ENCODE results near the gene TRIM62. TPM values are rescaled to one million over a fixed set of nuclear protein-coding genes. Genes with fewer than 3 reads are reported as not detected.

TRIM62 gene
- total and polyA plus RNA-seq, 7 experiments from 2014 or later = 3.6 to 24.2 (median 18.4) TPM

GRCh38 chr1:33182896-33183295 lies 1.1 kb upstream of the TRIM62 start:
- no peak overlapping the region for H3K4me3 ChIP-seq (ENCODE audit: low read length)
- ATAC-seq (no peak), DNase-seq (no peak)
- ChIA-PET CTCF (no interaction called here), POLR2A (interaction anchor here (2.6 kb wide), 1 partner anchor 55 kb away, joined by 27 read pairs; no protein-coding TSS in a partner anchor)
- H3K36me3 ChIP-seq (ENCODE audit: control insufficient read depth in 2 of 3, insufficient read depth in 3 of 3, low read length in 3 of 3) = no peaks in the 10 kb centered on the region
- Mint-ChIP-seq H3K27ac (peak overlapping the region in 3 of 9 donors; percentile 5 to 46 (median 36)), H3K27me3 (peaks cover 0 to 35% (median 10%) of the 10 kb centered on the region in 5 donors), H3K4me1 (peaks cover 22 to 32% (median 27%) of the 10 kb centered on the region in 7 donors), H3K4me3 (peak overlapping the region; percentile 73 to 95 (median 86)), H3K36me3 (peaks cover 0 to 3% (median 0%) of the 10 kb centered on the region in 5 donors), H3K9me3 (peaks cover 0 to 2% (median 0%) of the 10 kb centered on the region in 11 donors)
- intact Hi-C loops (cut with micrococcal nuclease) = loop anchor here (1.0 to 10.0 kb wide), 6 partner anchors 56 to 219 kb away; partner anchors contain the start of genes ZNF362 (in 2 of the 2), AZIN2 (in 1 of the 2) and RNF19B (in 1 of the 2)
- H3K9me3 ChIP-seq (ENCODE audit: control insufficient read depth in 2 of 3, low read length in 3 of 3) = no peaks in the 10 kb centered on the region
- H3K27me3 ChIP-seq (ENCODE audit: control insufficient read depth in 2 of 2, insufficient read depth in 2 of 2, low read length in 2 of 2) = no peaks in the 10 kb centered on the region
- peaks cover 8 to 12% of the 10 kb centered on the region in 2 donors for H3K4me1 ChIP-seq (ENCODE audit: control insufficient read depth in 2 of 2, insufficient read depth in 2 of 2, low read length in 2 of 2)
- H3K27ac ChIP-seq (ENCODE audit: low read depth, low read length) = no peak overlapping the region

DNA sequence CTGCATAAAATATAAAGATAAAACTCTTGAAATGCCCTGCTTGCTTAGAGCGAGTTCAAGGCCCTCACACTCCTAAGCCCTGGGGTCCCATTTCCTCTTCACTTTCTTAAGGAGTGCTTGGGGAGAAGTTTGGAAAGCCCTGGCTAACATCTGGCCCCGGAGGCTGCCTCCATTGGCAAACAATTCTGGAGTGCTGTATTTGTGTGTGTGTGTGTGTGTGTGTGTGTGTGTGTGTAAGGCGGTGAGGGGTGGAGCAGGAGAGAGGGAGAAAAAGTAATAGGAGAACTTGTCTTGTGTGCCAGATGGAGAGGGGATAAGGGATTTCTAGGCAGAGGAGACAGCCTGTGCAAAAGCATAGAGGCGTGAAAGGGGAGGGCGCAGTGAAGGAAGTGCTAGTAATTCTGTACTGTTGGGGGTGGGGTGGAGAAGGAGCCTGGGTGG lies 578 bp upstream of the TRIM62 start:
- Histone ChIP-seq H3K27ac (ENCODE audit: low read depth, low read length) (no peak overlapping the region), H3K4me3 (ENCODE audit: low read length) (peak overlapping the region; percentile 78), H3K36me3 (ENCODE audit: control insufficient read depth in 2 of 3, insufficient read depth in 3 of 3, low read length in 3 of 3) (no peaks in the 10 kb centered on the region), H3K27me3 (ENCODE audit: control insufficient read depth in 2 of 2, insufficient read depth in 2 of 2, low read length in 2 of 2) (no peaks in the 10 kb centered on the region), H3K9me3 (ENCODE audit: control insufficient read depth in 2 of 3, low read length in 3 of 3) (no peaks in the 10 kb centered on the region), H3K4me1 (ENCODE audit: control insufficient read depth in 2 of 2, insufficient read depth in 2 of 2, low read length in 2 of 2) (peaks cover 8 to 12% of the 10 kb centered on the region in 2 donors)
- Mint-ChIP-seq H3K4me3 (peak overlapping the region; percentile 73 to 95 (median 86)), H3K9me3 (peaks cover 0 to 2% (median 0%) of the 10 kb centered on the region in 11 donors), H3K27me3 (peaks cover 0 to 35% (median 10%) of the 10 kb centered on the region in 5 donors), H3K36me3 (peaks cover 0 to 3% (median 0%) of the 10 kb centered on the region in 5 donors), H3K4me1 (peaks cover 22 to 33% (median 29%) of the 10 kb centered on the region in 7 donors), H3K27ac (peak overlapping the region in 5 of 9 donors; percentile 5 to 62 (median 51))
- DNase-seq = no peak
- CTCF ChIA-PET = interaction anchor here (2.0 kb wide), 1 partner anchor 55 kb away, joined by 10 read pairs; no protein-coding TSS in a partner anchor
- ATAC-seq = no peak
- POLR2A ChIA-PET = interaction anchor here (0.5 to 2.6 kb wide), 4 partner anchors 8 to 169 kb away, joined by 3 to 27 read pairs (median 4); no protein-coding TSS in a partner anchor
- intact Hi-C loops (cut with micrococcal nuclease) = loop anchor here (1.0 to 10.0 kb wide), 6 partner anchors 55 to 218 kb away; partner anchors contain the start of genes ZNF362 (in 2 of the 2), AZIN2 (in 1 of the 2) and RNF19B (in 1 of the 2)

DNA sequence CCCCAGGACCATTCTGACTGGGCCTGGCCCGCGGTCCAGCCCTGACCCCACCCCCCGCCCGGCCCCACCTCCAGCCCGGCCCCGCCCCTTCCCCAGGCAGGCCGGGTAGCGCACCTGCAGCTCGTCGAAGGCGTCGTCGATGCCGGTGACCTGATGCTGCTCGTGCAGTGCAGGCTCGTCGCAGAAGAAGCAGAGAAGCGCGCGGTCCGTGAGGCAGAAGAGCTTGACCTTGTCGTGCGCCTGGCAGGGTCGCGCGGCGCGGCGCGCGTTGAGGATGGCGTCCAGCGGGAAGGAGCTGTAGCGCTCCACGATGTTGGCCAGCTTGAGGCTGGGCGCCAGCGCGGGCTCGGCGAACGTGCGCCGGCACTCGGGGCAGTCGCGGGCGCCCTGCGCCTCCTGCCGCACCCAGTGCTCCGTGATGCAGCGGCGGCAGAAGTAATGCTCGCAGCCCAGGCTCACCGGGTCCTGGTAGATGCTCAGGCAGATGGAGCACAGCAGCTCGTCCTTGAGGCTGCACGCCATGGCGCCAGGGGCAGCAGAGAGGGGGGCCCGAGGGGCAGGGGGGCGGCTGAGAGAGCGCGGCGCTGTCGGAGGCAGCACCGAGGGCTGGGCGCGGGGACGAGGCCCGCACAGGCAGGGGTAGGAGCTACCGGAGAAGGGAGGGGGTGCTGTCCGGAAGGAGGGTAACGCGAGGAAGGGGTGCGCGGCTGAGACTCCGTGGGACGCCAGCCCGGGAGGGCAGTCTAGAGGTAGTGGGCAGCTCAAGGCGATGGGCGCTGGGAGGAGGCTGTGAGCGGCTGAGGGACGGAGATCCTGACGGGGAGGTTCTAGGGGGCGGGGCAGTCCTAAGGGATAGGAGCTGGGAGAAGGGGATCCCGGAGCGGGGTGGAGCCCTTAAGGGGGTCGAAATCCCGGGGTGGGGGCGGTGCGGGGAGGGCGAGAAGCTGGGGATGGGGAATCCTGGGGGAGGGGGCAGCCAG lies 642 bp downstream of the TRIM62 start:
- peaks cover 22 to 35% (median 31%) of the 10 kb centered on the region in 7 donors for H3K4me1 Mint-ChIP-seq
- Histone ChIP-seq H3K9me3 (ENCODE audit: control insufficient read depth in 2 of 3, low read length in 3 of 3) (no peaks in the 10 kb centered on the region), H3K27me3 (ENCODE audit: control insufficient read depth in 2 of 2, insufficient read depth in 2 of 2, low read length in 2 of 2) (no peaks in the 10 kb centered on the region), H3K27ac (ENCODE audit: low read depth, low read length) (peak overlapping the region; percentile 64), H3K4me3 (ENCODE audit: low read length) (peak overlapping the region; percentile 78), H3K36me3 (ENCODE audit: control insufficient read depth in 2 of 3, insufficient read depth in 3 of 3, low read length in 3 of 3) (peaks cover 0 to 4% (median 0%) of the 10 kb centered on the region in 3 experiments), H3K4me1 (ENCODE audit: control insufficient read depth in 2 of 2, insufficient read depth in 2 of 2, low read length in 2 of 2) (peaks cover 8 to 12% of the 10 kb centered on the region in 2 donors)
- H3K4me3 Mint-ChIP-seq = peak overlapping the region; percentile 84 to 95 (median 89)
- ChIA-PET POLR2A (interaction anchor here (0.7 to 2.6 kb wide), 13 partner anchors 9 to 531 kb away, joined by 3 to 27 read pairs (median 4); partner anchors contain the start of gene RNF19B), CTCF (interaction anchor here (1.2 to 2.0 kb wide), 2 partner anchors 54 to 84 kb away, joined by 4 to 10 read pairs; no protein-coding TSS in a partner anchor)
- ATAC-seq (peak; percentile 89), DNase-seq (peak; percentile 41 to 79 (median 57))
- no peaks in the 10 kb centered on the region for H3K9me3 Mint-ChIP-seq
- peaks cover 0 to 34% (median 6%) of the 10 kb centered on the region in 5 donors for H3K27me3 Mint-ChIP-seq
- intact Hi-C loops (cut with micrococcal nuclease) = loop anchor here (1.0 to 10.0 kb wide), 7 partner anchors 54 to 530 kb away; partner anchors contain the start of genes ZNF362 (in 2 of the 2), PHC2 (in 1 of the 2), RBBP4 (in 1 of the 2) and ZBTB8OS (in 1 of the 2)
- peak overlapping the region; percentile 47 to 89 (median 79) for H3K27ac Mint-ChIP-seq
- H3K36me3 Mint-ChIP-seq = peaks cover 0 to 3% (median 0%) of the 10 kb centered on the region in 5 donors

DNA sequence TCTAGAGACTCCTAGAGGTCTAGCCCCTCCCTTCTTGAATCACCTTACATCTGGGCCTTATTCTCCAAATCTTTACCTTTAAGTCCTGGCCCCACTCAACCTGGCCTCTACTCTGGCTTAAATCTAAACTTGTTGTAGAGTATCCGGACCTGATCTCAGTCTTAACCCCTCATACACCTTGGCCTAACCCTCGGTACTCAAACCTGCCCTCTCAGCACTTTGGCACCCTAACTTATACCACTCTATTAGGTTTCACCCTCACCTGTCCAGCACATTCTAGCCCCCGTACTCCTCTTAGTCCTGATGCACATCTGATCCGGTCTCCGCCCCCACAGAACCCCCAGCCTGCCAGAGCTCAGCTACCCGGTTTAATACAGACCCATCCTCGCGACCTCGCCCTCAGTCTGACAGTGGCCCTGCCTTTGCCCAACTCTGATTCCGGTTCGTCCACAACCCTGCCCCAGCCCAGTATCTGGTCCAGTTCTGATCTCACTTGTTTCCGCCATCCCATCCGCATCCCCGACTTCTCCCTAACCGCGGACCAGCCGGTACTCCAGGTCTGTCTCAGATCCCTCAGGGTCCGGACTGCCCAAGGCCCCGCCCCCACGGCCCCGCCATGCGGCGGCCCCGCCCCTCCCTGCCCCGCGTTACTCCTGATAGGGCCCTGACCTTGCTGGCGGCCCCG lies 1.5 kb downstream of the TRIM62 start:
- H3K36me3 ChIP-seq (ENCODE audit: control insufficient read depth in 2 of 3, insufficient read depth in 3 of 3, low read length in 3 of 3) = peaks cover 0 to 9% (median 0%) of the 10 kb centered on the region in 3 experiments
- no peaks in the 10 kb centered on the region for H3K9me3 ChIP-seq (ENCODE audit: control insufficient read depth in 2 of 3, low read length in 3 of 3)
- H3K27me3 Mint-ChIP-seq = peaks cover 0 to 28% (median 2%) of the 10 kb centered on the region in 5 donors
- ChIA-PET CTCF (interaction anchor here (1.2 to 2.0 kb wide), 3 partner anchors 53 to 83 kb away, joined by 3 to 10 read pairs (median 4); no protein-coding TSS in a partner anchor), POLR2A (interaction anchor here (0.7 to 2.6 kb wide), 7 partner anchors 12 to 531 kb away, joined by 3 to 27 read pairs (median 4); partner anchors contain the start of gene RNF19B)
- intact Hi-C loops (cut with micrococcal nuclease) = loop anchor here (1.0 to 10.0 kb wide), 5 partner anchors 53 to 530 kb away; partner anchors contain the start of genes ZNF362 (in 2 of the 2), RBBP4 (in 1 of the 2) and ZBTB8OS (in 1 of the 2)
- H3K27me3 ChIP-seq (ENCODE audit: control insufficient read depth in 2 of 2, insufficient read depth in 2 of 2, low read length in 2 of 2) = no peaks in the 10 kb centered on the region
- ATAC-seq (peak; percentile 0), DNase-seq (peak in 1 of 9 donors; percentile 61)
- no peaks in the 10 kb centered on the region for H3K9me3 Mint-ChIP-seq
- no peak overlapping the region for H3K27ac ChIP-seq (ENCODE audit: low read depth, low read length)
- H3K4me1 Mint-ChIP-seq = peaks cover 22 to 35% (median 31%) of the 10 kb centered on the region in 7 donors
- H3K4me1 ChIP-seq (ENCODE audit: control insufficient read depth in 2 of 2, insufficient read depth in 2 of 2, low read length in 2 of 2) = peaks cover 8 to 12% of the 10 kb centered on the region in 2 donors
- H3K27ac Mint-ChIP-seq = peak overlapping the region in 8 of 9 donors; percentile 47 to 88 (median 76)
- peaks cover 0 to 2% (median 0%) of the 10 kb centered on the region in 5 donors for H3K36me3 Mint-ChIP-seq
- H3K4me3 Mint-ChIP-seq = peak overlapping the region; percentile 84 to 95 (median 89)
- H3K4me3 ChIP-seq (ENCODE audit: low read length) = no peak overlapping the region

GRCh38 chr1:33178836-33179439 lies 2.9 kb downstream of the TRIM62 start:
- Mint-ChIP-seq H3K4me3 (peak overlapping the region in 6 of 10 donors; percentile 14 to 75 (median 28)), H3K4me1 (peaks cover 22 to 35% (median 31%) of the 10 kb centered on the region in 7 donors), H3K9me3 (no peaks in the 10 kb centered on the region), H3K27ac (peak overlapping the region in 8 of 9 donors; percentile 29 to 76 (median 48)), H3K27me3 (peaks cover 0 to 17% (median 0%) of the 10 kb centered on the region in 5 donors), H3K36me3 (peaks cover 0 to 4% (median 0%) of the 10 kb centered on the region in 5 donors)
- Histone ChIP-seq H3K4me3 (ENCODE audit: low read length) (no peak overlapping the region), H3K4me1 (ENCODE audit: control insufficient read depth in 2 of 2, insufficient read depth in 2 of 2, low read length in 2 of 2) (peaks cover 8 to 12% of the 10 kb centered on the region in 2 donors), H3K27me3 (ENCODE audit: control insufficient read depth in 2 of 2, insufficient read depth in 2 of 2, low read length in 2 of 2) (no peaks in the 10 kb centered on the region), H3K9me3 (ENCODE audit: control insufficient read depth in 2 of 3, low read length in 3 of 3) (no peaks in the 10 kb centered on the region), H3K27ac (ENCODE audit: low read depth, low read length) (no peak overlapping the region), H3K36me3 (ENCODE audit: control insufficient read depth in 2 of 3, insufficient read depth in 3 of 3, low read length in 3 of 3) (peaks cover 0 to 12% (median 0%) of the 10 kb centered on the region in 3 experiments)
- ATAC-seq = no peak
- CTCF ChIA-PET = interaction anchor here (1.3 kb wide), 1 partner anchor 52 kb away, joined by 3 read pairs; no protein-coding TSS in a partner anchor
- no peak for DNase-seq
- intact Hi-C loops (cut with micrococcal nuclease) = no loop called here
- POLR2A ChIA-PET = no interaction called here

Measured in naive thymus-derived CD4-positive, alpha-beta T cell (primary cell).